Cardiac septum (tissue), 1 donor: ENCODE results near the gene CA12. TPM values are rescaled to one million over a fixed set of nuclear protein-coding genes. Genes with fewer than 3 reads are reported as not detected.

ENCODE experiments used
- DNase-seq: peaks from one replicate; pipeline ENCODE4 v3.0.0-alpha.2; 2020; ENCODE audit warnings: low spot score
- intact Hi-C: fragments of 100-400 bp; cut with DNase I; formaldehyde crosslinking; loops from one replicate; pipeline ENCODE4 v1.14.0; 2022
- total RNA-seq: library from RNA; stranded (reverse); fragmentation: NEBNext Ultra II Directional; extraction: Animal tissue kit (Norgen Biotek cat#: 25700); gene quantifications from one replicate; pipeline ENCODE4 v1.2.1, GENCODE V29; 2021
- donor health status: DM: no; HTN: no; CAD: no.

CA12 gene
- total RNA-seq, 1 donor from 2014 or later, result 0.11 TPM

GRCh38 chr15:63364399-63365272 is 17.0 kb downstream of the CA12 start:
- no peak for DNase-seq
- intact Hi-C loops, result no loop called here

DNA sequence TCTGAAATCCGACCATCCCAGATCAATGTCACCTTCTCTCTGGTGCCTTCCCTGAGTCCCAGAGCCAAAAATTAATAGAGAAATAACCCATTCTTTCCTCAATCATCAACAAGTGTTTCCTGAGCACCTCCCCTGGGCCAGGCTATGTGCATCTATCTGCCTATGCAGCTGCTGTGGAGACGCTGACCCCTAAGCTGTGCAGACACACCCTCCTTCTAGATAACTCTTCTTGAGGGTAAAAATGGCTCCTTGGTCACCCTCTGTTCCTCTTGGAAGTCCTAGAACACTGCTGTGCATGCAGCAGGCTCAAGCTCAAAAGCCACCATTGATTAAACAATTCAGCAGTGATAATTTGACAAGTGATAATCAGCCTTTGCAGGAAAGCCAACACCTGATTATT is 18.4 kb downstream of the CA12 start:
- intact Hi-C loops, result no loop called here

GRCh38 chr15:63362885-63363284 is 18.8 kb downstream of the CA12 start:
- DNase-seq, result no peak
- intact Hi-C loops, result no loop called here

More for the DNA sequence above, 18.4 kb downstream of the CA12 start:
- DNase-seq, result no peak

GRCh38 chr15:63362196-63362595 is 19.4 kb downstream of the CA12 start:
- no peak for DNase-seq
- intact Hi-C loops, result no loop called here

GRCh38 chr15:63360170-63360569 is 21.5 kb downstream of the CA12 start:
- no peak for DNase-seq
- intact Hi-C loops, result no loop called here

GRCh38 chr15:63358241-63359029 is 23.2 kb downstream of the CA12 start:
- DNase-seq, result no peak
- intact Hi-C loops, result no loop called here

GRCh38 chr15:63357731-63358130 is 23.9 kb downstream of the CA12 start:
- DNase-seq, result no peak
- intact Hi-C loops, result no loop called here

GRCh38 chr15:63357061-63357460 is 24.6 kb downstream of the CA12 start:
- intact Hi-C loops, result no loop called here
- DNase-seq, result no peak

DNA sequence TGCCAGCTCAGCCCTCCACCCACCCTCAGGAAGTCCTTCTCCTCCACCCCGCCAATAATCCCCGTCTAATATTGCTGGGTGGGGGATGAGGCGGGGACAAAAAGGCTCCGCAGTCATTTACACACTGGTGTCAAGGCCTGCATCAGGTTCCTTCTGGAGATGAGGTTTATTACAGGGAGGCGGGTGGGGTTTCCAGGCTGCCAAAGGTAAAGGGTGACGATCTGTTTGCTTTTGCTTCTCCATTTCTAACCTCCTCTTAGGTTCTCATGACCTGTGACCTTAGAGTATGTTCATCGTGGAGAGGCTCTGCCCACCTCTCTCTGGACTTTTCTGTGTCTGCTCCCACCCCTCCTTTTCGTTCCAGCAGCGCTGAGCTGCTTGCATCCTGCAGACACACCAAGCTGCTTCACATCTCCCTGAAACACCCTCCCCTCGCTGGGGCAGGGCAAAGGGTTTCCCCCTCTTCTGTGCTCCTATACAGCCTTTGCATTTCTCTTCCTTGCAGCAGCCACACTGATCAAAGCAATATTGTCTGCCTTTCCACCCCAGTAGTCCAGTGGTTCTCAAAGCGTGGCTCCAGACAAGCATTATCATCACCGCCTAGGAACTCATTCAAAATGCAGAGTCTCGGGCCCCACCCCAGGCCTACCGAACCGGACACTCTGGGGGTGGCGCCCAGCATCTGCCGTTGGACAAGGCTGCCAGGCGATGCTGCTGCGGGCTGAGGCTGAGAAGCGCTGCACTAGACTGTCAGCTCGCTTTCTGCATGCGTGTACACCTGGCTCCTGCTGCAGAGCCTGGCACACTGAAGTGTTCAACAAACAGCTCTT is 26.6 kb downstream of the CA12 start:
- intact Hi-C loops, result no loop called here
- DNase-seq, result no peak

GRCh38 chr15:63353887-63354286 is 27.8 kb downstream of the CA12 start:
- DNase-seq, result no peak

DNA sequence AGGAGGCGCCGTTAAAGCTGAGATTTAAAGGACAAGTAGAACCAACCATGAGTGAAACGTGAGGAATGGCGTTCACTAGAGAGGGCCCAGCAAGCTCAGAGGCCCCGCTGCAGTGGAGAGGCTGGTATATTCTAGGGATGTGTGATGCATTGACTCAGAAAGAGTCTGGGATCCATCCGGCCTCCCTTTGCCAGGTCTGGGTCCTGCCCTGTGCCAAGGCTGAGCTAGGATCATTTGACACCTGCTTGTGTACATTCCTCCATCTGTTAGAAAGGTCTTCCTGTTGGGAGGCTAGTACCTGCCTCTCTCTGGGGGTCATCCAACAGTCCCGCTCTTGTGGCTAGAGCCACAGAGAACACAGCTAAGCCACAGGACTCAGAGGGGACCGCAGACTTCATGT is 28.4 kb downstream of the CA12 start:
- no peak for DNase-seq
- intact Hi-C loops, result no loop called here

More at GRCh38 chr15:63353887-63354286, 27.8 kb downstream of the CA12 start:
- intact Hi-C loops, result no loop called here

GRCh38 chr15:63352808-63353207 is 28.8 kb downstream of the CA12 start:
- no peak for DNase-seq
- intact Hi-C loops, result no loop called here

DNA sequence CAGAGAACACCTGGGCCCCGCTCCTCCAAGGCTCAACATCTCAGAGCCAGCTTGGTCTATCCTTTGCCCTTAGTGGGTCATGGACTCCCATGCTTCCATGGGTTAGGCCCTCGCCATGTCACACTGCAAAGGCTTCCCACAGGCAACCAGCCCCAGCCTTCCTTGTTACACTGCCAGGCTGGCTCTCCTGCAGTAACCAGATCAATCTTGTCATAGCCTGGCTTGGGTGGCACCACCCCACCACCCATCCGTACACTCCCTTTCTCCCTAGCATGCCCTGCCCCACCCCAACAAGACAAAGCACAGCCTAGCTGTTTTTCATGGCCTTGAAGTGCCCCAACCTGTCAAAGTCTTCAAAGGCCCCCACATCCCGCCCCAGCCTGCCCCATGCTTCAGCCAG is 30.5 kb downstream of the CA12 start:
- no peak for DNase-seq
- intact Hi-C loops, result no loop called here

GRCh38 chr15:63350178-63350621 is 31.4 kb downstream of the CA12 start:
- intact Hi-C loops, result no loop called here
- DNase-seq, result no peak

DNA sequence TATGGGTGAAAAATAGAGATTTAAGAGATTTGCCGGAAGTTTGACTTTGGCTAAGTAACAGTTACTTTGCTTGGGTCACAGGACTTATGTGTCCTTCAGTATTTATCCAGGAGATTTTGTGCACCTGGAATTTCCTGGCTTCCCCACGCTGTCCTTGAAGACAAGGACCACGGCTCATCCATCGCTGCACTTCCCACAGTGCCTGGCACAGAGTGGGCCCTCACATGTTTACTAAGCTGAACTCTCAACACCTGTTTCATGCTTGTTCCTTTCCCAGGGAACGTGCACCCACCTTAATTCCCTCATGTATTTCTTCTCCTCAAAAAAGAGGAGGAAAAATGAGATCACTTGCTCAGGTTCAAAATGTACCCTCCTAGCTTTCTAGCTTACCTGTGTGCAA is 32.0 kb downstream of the CA12 start:
- DNase-seq, result no peak
- intact Hi-C loops, result no loop called here

DNA sequence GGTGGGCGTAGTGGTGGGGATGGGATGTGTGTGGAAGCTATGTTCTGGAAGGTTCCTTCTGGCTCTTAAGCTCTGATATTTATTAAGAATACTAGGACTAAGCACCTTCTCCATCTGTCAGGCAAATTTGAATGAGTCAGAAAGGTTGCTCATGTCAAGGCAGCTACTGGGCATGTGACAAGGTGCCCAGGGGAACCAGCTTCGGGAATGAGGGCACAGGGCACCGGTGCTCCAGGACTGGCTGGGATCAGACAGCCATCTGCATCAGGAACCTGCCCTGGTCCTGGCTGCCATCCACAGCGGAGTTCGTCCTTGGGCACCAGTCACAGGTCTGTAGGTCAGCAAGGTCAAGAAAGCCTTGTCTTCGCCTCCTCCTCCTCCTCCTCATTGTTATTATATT is 32.5 kb downstream of the CA12 start:
- no peak for DNase-seq
- intact Hi-C loops, result no loop called here

DNA sequence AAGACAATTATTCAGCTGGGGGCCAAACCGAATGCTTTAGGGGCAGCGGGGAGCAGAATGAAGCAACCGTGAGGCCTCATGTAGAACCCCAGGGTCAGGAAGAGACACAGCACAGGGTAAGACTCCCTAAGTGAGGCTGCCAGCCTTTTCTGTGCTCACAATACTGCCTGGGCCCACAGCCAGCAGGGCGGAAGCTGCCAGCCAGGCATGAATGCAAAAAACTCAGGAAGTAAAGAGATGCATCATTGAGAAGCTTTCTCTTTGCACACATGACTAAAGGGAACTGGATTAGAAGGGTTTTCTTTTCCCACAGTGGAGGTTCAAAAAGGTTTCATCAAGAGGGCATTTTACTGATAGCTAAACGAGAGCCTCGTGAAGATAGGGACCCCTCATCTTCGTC is 33.3 kb downstream of the CA12 start:
- DNase-seq, result no peak
- intact Hi-C loops, result no loop called here

GRCh38 chr15:63347074-63347857 is 34.4 kb downstream of the CA12 start:
- intact Hi-C loops, result no loop called here
- no peak for DNase-seq

DNA sequence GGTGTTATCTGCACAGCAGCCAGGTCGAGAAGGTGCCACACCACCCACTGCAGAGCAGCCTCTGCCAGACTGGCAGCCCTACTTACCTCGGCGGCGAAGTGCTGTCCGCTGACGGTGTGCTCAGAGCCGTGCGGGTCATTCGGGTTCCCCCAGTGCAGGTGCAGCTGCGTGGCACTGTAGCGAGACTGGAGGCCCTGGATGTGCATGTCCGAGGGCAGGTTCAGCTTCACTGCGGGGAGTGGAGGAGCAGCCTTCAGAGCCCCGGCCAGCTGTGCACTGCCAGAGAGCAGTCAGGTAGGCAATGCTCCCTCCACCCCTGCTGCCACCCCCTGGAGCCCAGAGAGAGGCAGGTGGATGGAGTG is 36.3 kb downstream of the CA12 start:
- intact Hi-C loops, result no loop called here
- DNase-seq, result no peak
